ENCODE data around the gene SMOC2.
"Not testable (repeated sequence)": the region's sequence is repeated elsewhere in the genome, so short reads cannot be mapped to it uniquely, and the experiment has no call there.

SMOC2 gene

DNA sequence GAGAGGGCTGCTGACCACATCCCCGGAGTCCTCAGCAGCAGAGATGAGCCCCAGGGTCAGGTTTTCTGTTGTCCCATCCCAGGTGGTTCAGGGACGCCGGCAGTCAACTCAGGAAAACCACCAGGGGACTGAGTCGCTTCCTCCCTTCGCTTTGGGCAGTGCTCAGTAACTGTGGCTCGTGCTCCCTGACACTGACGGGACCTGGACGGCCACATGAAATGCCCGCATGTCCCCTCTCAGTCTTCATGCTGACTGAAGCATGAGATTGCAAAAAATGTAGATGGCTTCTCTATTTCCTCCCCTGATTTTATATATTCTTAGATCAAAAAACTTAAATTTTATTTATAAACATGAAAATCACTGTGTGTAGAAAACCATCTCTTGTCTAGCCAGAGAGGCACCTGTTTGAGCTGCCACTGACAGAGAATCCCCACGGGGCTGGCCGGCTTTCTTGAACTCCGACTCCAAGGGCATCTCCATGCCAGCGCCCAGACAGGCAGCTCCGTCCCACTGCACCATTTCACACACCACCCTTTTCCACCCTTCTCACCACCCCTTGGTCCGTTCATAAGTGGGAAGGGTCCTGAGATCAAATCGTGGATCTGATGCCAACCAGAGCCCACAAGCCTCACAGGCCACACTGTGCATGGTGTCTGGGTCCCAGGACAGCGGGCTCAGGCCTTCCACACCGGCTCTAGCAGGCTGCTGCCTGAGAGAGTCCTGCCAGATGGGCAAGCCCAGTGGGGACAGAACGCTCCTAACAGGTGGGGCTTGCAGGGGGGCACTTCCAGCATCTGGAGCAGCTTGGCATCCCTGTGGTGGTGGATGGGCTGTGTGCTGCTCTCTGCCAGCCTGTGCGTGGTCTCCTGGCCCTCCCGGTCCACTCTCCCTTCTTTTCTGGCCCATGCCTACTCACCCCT, 98.2 kb downstream of the SMOC2 start:
- no peak for DNase-seq (ENCODE audit: low read depth)

DNA sequence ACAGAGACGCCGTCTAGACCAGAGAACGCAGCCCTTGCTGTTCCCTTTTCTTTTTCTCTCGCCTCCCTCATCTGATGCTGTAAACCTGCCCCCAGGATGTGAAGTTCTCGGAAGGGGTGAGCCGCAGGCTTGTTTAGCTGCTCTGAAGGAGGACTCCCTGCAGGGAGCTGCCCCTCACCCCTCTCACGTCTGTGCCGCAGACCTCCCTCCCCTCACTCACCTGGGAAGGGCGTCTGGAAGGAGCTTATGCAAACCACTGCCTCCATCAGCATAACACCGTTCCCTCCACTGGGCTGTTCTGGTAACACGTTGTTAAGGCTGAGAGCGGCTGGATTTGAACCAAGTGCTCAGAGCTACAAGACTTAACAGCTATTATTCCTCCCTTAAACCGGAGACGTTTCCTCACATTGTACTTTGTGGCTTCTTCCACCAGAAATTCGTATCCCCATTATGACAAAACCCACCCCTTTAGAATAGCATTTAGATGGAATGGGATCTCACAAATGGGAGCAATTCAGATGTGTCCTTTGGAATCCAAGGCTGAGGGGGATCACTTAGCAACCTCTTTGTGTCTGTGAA, 99.8 kb downstream of the SMOC2 start:
- DNase-seq (ENCODE audit: low read depth) = no peak

DNA sequence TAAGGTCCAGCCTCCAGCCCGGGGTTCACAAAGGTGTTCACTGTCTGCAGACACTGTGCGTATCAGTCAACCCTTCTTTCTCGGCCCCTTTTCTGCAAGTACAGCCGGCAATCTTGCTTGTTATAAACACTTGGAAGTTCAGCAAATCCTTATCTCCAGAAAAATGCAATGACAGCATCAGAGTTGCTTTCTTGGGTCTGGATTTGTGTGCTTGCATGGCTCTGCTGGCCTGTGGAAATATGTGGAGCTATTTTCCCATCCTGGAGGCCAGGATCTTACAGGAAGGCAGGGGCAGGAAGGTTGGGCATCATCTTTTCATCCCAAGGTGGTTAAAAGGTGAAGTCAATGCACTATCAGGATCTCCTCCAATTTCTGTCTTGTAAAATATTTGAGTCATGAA, 100.3 kb downstream of the SMOC2 start:
- DNase-seq (ENCODE audit: low read depth) = no peak

DNA sequence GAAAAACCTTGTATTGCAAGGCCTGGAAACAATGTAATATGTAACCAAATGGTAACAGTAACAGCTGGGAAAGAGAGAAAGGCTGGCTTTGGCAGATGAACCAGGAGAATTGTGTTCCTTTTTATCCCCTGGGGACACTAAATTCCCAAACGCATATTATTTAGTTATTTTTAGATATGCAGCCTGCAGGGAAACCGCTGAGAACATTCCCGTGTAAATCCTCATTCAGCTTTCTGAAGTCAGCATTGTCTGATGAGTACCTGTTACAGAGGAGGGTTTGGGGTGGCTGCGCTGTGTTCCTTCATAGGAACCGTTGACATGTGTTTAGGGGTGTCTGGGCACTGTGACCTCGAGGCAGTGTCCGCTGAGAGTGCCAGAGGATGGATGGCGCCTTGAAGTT, 101.3 kb downstream of the SMOC2 start:
- no peak for DNase-seq (ENCODE audit: low read depth)

DNA sequence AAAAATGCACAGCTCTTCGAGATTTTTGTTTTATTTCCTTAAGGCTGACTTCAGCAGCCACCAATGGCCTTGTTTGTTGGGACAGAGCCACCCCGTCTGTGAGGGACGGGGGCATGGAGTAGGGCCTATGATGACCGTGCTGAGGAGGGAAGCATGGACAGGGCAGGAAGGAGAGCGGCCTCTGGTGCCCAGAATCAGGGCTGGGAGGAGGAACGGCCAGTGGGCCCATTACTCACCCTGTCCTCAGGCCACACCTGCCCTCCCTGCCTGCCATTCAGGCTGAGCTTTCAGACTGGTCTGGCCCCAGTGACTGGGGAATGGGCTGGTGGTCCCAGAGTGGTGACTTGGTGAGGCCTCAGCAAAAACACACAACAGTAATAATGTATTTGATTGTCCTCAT, 104.4 kb downstream of the SMOC2 start:
- no peak for DNase-seq (ENCODE audit: low read depth)

DNA sequence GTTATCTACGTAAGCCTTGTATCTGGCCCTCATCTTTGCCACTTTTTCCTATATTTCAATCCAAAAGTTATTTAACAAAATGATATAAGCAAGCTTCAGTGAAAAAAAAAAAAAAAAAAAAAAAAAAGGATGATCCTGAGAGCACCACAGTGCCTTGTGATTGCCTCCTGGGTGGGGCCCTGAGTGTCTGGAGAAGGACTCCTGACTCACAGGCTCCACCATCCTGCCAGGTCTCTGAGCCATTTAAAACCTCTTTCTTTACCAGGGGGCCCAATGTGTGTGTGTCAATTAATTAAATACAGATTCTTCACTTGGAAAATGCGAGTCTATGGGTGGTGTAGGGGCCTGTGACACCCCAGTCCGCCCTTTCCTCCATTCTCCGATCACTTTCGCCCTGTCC, 105.2 kb downstream of the SMOC2 start:
- DNase-seq (ENCODE audit: low read depth) = no peak

DNA sequence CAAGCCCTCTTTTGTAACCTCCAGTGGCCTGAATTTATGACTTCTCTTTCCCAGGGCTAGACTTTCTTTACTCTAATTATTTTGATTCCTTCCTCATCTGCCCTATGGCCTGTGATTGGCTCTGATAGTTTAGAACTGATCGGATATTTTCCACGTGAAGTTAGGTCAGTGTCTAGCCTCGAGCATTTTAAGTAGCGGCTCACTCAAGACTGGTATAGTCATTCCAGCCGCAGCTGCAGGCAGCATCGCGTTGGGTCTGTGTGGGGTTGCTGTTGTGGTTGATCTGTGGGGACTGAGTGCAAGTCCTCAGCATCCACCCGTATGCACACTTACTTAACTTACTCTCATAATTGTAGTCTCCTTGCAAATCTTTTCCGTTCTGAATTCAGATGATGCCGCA, 105.7 kb downstream of the SMOC2 start:
- DNase-seq (ENCODE audit: low read depth) = no peak

DNA sequence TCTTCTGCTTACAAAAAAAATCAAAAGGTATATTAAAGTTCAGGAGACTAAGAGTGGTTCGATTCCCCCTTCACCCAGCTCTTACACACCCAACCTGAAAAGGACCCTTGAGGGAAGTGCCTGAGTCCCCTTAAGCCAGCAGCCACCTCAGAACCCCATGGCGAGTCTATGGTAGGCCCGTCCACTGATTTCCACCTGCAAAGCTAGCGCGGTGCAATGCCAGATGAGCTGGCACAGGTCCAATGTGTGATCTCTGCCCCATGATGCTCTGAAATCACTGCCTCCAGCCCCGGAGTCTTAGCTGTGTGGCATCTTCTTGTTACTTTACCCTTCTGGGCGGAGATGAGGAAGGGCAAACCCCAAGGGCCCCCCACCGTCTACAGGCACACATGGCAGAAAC, 109.3 kb downstream of the SMOC2 start:
- no peak for DNase-seq (ENCODE audit: low read depth)

DNA sequence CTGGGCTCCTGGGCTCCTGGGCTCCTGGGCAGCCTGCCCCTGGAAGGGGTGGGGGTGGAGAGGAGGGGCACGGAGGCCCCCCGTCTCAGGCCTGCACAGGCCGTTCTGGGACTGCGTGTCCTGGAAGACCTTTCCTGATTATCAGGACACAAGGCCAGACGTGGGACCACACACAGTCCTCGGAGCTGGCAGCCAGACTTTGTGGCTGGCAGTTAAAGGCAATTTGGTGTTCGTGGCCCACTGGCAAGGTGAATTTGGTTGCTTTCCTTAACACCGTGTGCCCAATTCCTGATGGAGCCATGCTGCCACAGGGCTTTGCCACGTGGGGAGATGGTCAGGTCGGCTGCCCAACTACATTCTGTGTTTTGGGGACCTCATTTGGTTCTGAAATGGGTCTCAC, 113.5 kb downstream of the SMOC2 start:
- DNase-seq (ENCODE audit: low read depth) = no peak

DNA sequence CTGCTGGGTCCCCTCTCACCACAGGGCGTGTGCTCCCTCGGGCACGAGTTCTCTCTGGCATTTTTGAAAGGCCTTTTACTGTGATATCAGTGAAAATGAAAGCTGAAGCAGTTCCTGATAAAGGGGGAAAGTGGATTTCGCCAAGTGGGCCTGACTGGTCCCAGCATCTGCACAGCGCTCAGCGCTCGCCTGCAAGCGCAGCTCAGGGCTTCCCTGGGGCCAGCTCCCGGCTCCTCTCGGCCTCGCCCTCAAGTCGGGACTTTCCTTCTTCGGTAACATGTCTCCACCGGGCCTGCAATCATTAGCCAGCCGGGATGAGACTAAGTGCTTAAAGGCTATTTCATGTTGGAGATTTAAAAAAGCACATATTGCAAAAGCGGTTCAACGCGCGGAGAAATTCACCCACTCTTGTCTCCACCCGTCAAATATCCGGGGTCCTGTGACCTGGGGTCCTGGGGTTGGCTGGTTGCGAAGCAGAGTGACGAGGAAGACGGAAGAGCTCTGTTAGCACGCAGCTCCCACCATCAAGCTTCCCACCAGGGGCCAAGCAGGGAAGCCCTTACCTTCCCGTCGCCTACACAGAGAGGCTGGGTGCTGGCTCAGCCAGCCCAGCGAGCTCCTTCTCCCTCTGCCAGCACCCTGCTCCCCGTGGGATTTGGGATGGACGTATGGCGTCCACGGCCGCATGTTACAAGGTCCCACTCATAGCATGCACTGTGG, 114.1 kb downstream of the SMOC2 start:
- no peak for DNase-seq (ENCODE audit: low read depth)

DNA sequence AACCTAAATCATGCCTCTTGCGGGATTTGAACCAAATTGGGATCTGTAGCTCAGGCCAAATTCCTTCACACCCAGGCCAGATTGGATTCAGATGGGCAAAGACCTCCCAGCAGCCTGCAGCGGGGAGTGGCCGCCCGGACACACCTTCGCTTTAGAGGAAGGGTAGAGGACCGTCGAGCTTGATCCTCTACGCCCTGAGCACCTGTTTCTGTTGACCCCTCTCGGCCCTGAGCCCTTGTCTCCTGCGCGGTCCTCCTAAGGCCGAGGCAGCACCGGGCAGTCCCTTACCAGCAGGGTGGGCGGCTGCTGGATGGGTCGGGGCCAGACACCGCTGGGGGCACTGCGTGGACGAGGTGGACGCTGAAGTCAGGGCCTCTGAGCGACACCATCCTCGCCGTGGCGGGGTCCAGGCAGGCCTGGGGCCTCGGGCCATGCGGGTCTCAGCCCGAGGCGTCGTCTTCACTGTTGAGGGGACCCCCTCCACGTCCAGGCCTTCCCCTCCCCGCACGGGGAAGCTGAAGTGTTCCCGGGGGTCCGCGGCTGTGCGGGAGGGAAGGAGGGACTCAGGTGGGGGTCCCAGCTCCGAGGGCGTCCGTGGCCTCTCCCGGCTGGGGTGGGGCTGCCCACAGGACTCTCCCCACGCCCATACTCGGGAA, 114.8 kb downstream of the SMOC2 start:
- DNase-seq (ENCODE audit: low read depth) = no peak

DNA sequence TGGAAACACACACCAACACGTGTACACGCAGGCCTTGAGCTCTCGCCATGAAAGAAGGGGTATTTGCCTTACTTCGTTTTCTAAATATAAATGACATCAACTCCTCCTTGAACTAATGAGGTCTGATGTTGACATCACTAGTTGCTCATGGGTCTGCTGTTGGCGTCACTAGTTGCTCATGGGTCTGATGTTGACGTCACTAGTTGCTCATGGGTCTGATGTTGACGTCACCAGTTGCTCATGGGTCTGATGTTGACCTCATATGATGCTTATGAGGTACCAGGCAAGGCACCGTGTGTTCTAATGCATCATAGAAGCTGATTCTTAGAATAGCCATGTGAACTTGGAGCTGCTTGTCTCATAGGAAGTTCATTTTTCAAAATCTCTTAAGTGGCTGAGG, 116.5 kb downstream of the SMOC2 start:
- no peak for DNase-seq (ENCODE audit: low read depth)

DNA sequence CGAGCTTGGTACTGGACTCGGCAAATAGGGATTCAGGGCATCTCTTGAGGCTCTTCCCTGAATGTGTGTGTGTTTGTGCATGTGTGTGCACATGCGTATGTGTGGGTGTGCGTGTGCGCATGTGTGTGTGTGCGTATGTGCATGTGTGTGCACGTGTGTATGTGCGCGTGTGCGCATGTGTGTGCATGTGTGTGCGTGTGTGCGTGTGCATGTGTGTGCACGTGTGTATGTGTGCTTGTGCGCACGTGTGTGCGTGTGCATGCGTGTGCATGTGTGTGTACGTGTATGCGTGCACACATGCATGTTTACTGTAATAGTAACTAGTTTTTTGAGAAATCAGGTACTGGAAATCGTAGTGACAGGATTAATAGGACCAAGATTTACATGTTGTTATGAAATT, 117.7 kb downstream of the SMOC2 start:
- DNase-seq (ENCODE audit: low read depth) = no peak

DNA sequence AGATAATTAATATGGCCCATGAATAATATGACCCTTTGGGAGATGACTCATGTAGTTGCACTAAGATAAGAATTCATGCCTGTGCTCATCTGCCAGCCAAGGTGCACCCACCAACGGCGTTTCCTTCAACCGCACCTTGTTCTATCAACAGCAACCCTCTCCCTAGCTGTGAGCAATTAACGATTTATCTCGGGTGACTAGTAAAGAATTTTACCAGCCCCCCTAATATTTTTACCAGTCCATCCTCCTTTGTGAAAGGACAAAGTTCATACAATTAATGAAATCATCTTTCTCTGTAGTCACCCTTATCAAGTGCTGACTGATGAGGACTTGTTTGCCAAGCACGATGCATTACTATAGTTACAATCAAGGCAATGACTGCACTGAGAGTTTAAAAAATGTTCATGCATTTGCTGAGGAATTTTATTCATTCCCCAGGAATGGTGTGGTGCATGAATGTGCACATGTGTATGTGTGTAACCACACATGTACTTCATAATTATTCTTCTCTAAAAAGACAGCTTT, 118.7 kb downstream of the SMOC2 start:
- no peak for DNase-seq (ENCODE audit: low read depth)

DNA sequence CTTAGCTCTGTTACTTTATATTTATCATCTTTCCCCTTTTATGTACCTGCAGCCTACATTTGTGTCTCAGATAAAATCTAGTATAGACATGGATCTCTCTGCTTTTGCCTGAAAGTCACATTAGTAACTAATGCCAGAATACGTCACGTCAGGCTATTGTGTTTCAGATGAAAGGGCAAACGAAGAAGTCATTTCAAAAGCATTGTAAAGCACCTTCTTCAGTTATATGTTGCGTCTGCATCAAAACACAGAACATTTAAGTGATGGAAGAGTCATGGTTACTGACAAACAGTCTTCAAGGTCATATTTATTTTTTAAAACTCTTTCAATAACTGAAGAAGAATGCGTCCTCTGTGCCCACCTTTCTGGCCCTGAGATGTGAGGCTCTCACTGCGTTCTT, 119.1 kb downstream of the SMOC2 start:
- no peak for DNase-seq (ENCODE audit: low read depth)

DNA sequence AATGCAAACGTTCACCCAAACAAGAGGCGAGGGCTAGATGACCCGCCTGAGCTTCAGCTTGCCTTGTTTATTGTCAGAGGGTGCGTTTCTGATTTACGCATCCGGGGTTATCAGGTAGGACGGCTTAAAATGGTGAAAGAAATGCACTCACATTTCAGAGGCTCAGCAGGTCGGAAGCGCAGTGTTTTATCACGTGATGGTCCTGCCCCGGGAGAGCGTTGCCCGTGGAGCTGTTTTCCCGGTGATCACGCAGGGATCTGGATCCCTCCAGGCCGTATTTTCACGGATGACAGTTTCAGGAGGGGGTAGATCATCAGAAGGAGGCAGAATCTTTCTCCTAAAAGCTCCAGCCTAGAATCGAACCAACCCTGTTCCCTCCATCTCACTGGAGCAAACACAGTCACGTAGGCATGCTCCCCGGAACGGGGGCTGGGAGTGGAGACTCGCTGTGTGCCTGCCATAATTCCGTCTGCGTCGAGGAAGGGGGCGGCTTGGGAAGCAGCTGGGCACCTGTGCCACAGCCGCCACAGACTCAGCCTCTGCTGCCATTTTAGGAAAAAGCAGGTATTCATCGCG, 121.7 kb downstream of the SMOC2 start:
- no peak for DNase-seq (ENCODE audit: low read depth)

DNA sequence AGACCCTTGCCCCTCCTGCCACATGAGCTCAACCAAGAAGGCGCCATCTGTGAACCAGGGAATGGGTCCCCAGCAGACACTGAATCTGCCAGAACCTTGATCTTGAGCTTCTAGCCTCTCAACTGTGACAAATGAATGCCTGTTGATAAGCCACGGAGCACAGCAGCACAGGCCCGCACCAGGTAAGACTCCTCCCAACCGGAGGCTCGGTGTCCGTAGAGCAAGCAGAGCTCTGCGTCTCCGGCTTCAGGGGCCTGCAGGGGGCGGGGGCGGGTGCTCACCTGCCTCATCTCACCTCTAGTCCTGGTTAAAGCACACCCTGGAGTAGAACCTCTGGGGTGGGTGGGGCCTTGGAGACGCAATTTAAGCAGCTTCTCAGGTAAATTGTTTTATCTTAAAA, 122.7 kb downstream of the SMOC2 start:
- DNase-seq (ENCODE audit: low read depth) = no peak

DNA sequence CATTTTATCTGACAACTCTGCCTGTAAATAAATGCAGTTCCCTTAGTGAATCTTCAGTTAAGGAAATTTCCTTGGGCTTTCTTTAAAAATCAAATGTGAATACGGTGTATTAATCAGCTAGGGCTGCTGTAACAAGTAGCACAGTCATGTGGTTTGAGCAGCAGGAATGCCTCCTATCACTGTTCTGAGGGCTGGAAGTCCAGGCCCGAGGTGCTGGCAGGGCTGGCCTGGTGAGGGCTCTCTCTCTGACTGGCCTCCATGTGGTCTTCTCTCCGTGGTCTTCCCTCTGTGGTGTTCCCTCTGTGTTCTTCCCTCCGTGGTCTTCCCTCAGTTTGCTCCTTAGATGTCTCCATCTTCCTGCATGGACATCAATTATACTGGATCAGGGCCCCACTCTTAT, 124.1 kb downstream of the SMOC2 start:
- DNase-seq (ENCODE audit: low read depth) = no peak

DNA sequence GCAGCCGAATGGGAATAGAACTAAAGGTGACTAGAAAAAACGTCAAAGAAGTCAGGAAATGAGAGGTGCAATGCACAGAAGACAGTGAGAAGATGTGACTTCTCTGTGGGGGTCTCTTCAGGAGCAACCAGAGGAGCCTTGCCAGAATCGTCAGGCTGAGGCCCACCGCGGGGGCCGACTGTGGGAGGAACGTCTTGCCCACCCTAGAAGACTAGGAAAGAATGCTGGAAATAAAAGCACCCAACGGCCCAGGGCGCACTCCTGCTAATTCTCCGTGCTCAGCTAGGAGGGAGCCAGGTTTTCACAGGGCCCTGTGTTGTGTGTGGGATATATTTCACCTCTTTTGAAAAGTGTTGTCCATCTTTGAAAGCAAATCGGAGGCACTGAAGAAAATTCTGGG, 129.2 kb downstream of the SMOC2 start:
- DNase-seq (ENCODE audit: low read depth) = no peak

DNA sequence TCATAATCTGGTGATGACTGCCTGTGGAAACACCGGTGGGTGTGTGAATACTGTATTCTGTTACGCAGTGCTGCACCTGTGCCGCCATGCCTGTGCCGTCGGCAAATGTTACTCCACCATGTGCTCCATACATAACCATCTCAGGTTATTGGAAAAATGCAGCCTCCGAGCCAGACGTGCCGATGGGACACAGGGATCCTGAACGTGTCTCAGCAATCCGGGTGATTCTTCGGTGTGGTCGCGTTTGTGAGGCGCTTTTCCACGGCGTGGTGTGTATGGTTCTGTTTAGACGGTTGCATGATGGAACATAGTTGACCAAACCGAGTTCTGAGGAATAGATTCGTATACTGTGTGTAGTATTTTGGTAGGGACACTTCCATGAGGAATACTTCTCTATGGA, 130.3 kb downstream of the SMOC2 start:
- DNase-seq (ENCODE audit: low read depth) = no peak

DNA sequence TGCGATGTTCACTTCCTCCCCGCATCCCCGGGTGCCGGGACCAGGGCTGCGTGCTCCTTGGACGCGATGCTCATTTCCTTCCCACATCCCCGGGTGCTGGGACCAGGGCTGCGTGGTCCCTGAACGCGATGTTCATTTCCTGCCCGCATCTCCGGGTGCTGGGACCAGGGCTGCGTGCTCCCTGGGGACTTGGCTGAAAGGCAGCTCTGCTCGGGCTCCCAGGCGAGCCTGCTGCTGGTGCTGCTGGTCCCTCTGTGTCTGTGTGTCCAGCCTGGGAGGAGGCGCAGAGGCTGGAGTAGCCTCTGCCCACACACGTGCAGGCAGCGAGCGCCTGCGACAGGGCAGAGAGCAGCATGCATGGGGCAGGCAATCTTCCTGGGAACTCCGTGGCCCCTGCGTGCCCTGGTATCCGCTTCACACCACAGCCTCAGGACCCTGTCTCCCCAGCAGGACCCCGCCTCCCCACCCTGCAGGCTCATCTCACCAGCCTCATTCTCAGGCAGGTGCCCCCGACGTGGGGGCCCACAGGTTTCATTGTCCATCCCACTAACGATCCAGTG, 132.4 kb downstream of the SMOC2 start:
- not testable (repeated sequence) for DNase-seq (ENCODE audit: low read depth)
